Measurements from ENCODE around the gene FAM111B. TPM values are rescaled to one million over a fixed set of nuclear protein-coding genes. Genes with fewer than 3 reads are reported as not detected.

FAM111B gene
- total and polyA plus RNA-seq, 8 donors: 0.29 to 37.9 (median 2.5) TPM

DNA sequence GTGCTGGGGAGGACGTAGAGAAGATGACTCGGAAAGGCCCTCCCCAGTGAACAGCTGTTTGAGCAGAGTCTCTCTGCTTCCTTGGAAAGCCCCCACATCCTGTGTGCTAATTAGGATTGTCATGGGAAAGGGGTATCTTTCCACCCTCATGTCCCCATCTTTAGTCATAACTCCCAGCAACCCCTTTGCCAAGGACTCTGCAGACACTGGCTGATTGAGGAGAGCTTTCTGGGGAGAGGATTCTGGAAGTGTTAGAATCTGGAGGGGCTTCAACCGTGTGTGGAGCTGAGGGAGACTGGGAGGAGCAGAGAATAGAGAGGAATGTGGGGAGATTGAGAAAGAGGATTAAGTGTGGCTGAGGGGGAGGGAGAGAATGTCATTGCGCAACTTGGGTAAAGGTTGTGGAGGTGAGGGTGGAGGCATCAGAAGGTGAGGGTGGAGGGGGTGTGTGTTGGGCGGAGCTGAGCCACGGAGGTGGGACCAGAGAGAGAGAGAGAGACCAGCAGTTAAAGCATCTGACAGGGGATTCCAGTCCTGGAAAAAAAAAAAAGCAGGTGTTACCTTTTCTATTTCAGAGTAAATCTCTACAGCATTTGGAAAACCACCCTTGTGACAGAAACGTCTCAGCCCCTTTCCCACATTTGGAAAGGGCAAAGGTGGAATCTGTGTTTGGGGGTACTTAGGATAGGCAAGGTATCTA lies 67.1 kb downstream of the FAM111B start:
- WGBS, 5 donors: 11 to 29% (median 19%) methylated on average over 6 to 7 of the region's 7 CpGs

GRCh38 chr11:59174664-59175033 lies 67.6 kb downstream of the FAM111B start:
- Histone ChIP-seq H3K9me3 (no peaks in the 10 kb centered on the region), H3K27ac (peak overlapping the region; percentile 78 to 92 (median 86)), H3K4me3 (peak overlapping the region in 1 of 4 donors; percentile 84), H3K27me3 (peaks cover 0 to 12% (median 0%) of the 10 kb centered on the region in 3 donors), H3K36me3 (peaks cover 0 to 8% (median 0%) of the 10 kb centered on the region in 4 donors), H3K4me1 (peaks cover 19 to 50% (median 48%) of the 10 kb centered on the region in 4 donors)
- TF ChIP-seq POLR2A (IDR thresholded peaks at IDR 0.05) (no peak), EP300 (IDR thresholded peaks at IDR 0.05) (no peak), POLR2AphosphoS5 (IDR thresholded peaks at IDR 0.05) (peak in 2 of 3 donors; percentile 6 to 45)
- TF ChIP-seq, protein P1, sequence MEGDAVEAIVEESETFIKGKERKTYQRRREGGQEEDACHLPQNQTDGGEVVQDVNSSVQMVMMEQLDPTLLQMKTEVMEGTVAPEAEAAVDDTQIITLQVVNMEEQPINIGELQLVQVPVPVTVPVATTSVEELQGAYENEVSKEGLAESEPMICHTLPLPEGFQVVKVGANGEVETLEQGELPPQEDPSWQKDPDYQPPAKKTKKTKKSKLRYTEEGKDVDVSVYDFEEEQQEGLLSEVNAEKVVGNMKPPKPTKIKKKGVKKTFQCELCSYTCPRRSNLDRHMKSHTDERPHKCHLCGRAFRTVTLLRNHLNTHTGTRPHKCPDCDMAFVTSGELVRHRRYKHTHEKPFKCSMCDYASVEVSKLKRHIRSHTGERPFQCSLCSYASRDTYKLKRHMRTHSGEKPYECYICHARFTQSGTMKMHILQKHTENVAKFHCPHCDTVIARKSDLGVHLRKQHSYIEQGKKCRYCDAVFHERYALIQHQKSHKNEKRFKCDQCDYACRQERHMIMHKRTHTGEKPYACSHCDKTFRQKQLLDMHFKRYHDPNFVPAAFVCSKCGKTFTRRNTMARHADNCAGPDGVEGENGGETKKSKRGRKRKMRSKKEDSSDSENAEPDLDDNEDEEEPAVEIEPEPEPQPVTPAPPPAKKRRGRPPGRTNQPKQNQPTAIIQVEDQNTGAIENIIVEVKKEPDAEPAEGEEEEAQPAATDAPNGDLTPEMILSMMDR (IDR thresholded peaks at IDR 0.05): no peak
- peak; percentile 43 to 73 for DNase-seq
- WGBS, 5 donors: 41 to 66% (median 45%) methylated on average over 7 of the region's 7 CpGs
- intact Hi-C loops (cut with DNase I; ENCODE audit: low total_unique reads): loop anchor here (5.0 kb wide), 2 partner anchors 33 to 113 kb away; no protein-coding TSS in a partner anchor

More for the DNA sequence above, 67.1 kb downstream of the FAM111B start:
- peaks cover 0 to 8% (median 0%) of the 10 kb centered on the region in 4 donors for H3K36me3 ChIP-seq
- intact Hi-C loops (cut with DNase I; ENCODE audit: low total_unique reads): loop anchor here (5.0 kb wide), 2 partner anchors 33 to 113 kb away; no protein-coding TSS in a partner anchor
- H3K9me3 ChIP-seq: no peaks in the 10 kb centered on the region
- DNase-seq: peak; percentile 73 to 91
- H3K27me3 ChIP-seq: peaks cover 0 to 12% (median 0%) of the 10 kb centered on the region in 3 donors
- TF ChIP-seq, protein P1 (IDR thresholded peaks at IDR 0.05): no peak
- TF ChIP-seq POLR2AphosphoS5 (IDR thresholded peaks at IDR 0.05): peak in 2 of 3 donors; percentile 72 to 79
- H3K4me1 ChIP-seq: peaks cover 19 to 50% (median 48%) of the 10 kb centered on the region in 4 donors
- H3K4me3 ChIP-seq: peak overlapping the region; percentile 70 to 88 (median 79)
- H3K27ac ChIP-seq: peak overlapping the region; percentile 78 to 92 (median 86)

DNA sequence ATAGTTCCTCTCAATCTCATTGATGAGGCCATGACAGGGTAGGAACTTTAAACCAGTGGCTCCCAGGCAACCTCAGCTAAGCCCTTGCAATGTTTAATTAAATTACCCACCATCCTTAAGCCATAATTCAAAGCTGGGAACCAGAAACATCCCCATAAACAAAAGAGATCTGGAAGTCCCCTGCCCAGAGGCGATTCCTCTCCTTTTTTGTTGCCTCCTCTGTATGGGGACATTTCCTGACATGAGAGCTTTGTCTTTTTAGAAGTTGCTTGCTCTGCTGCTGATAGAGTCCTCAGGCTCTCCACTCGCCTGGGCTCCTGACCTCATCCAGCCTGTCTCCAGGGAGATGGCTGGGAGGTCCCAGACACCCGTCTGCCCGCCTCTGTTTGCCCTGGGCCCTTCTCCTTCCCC lies 68.1 kb downstream of the FAM111B start:
- Histone ChIP-seq H3K9me3 (no peaks in the 10 kb centered on the region), H3K27me3 (peaks cover 0 to 12% (median 0%) of the 10 kb centered on the region in 3 donors), H3K36me3 (peaks cover 0 to 8% (median 0%) of the 10 kb centered on the region in 4 donors), H3K27ac (peak overlapping the region; percentile 78 to 92 (median 86)), H3K4me3 (peak overlapping the region in 1 of 4 donors; percentile 84), H3K4me1 (peaks cover 19 to 50% (median 48%) of the 10 kb centered on the region in 4 donors)
- intact Hi-C loops (cut with DNase I; ENCODE audit: low total_unique reads): no loop called here
- peak in 1 of 2 donors; percentile 40 for DNase-seq
- TF ChIP-seq POLR2A (IDR thresholded peaks at IDR 0.05): no peak
- WGBS, 5 donors: 42 to 57% (median 44%) methylated on average over 4 of the region's 4 CpGs

GRCh38 chr11:59176330-59176729 lies 69.3 kb downstream of the FAM111B start:
- no peak for TF ChIP-seq EP300 (IDR thresholded peaks at IDR 0.05)
- TF ChIP-seq POLR2A (IDR thresholded peaks at IDR 0.05): no peak
- TF ChIP-seq POLR2AphosphoS5 (IDR thresholded peaks at IDR 0.05): no peak
- TF ChIP-seq, protein P1 (IDR thresholded peaks at IDR 0.05): no peak
- Histone ChIP-seq H3K4me1 (peaks cover 19 to 56% (median 51%) of the 10 kb centered on the region in 4 donors), H3K4me3 (no peak overlapping the region), H3K9me3 (no peaks in the 10 kb centered on the region), H3K36me3 (peaks cover 0 to 8% (median 0%) of the 10 kb centered on the region in 4 donors), H3K27me3 (peaks cover 0 to 12% (median 0%) of the 10 kb centered on the region in 3 donors), H3K27ac (peak overlapping the region in 2 of 5 donors; percentile 86 to 92)
- no peak for DNase-seq
- WGBS, 5 donors: 72 to 95% (median 79%) methylated on average over 7 of the region's 7 CpGs
- intact Hi-C loops (cut with DNase I; ENCODE audit: low total_unique reads): no loop called here

Other genes starting within 250 kb of the FAM111B start
- gene GLYATL1, start 167.7 kb upstream of the FAM111B start, total RNA-seq: 10 to 100 TPM in 1 of 5 donors, under 1 TPM in 1, not detected in 3; 0.73 to 13.4 TPM
- gene GLYATL1, start 167.7 kb upstream of the FAM111B start, polyA plus RNA-seq: 1 to 10 TPM; 1.3 to 1.7 (median 1.4) TPM
- gene GLYATL1B, start 20.9 kb upstream of the FAM111B start, total RNA-seq: not detected
- gene GLYATL1B, start 20.9 kb upstream of the FAM111B start, polyA plus RNA-seq: not detected
- gene FAM111A, start 35.6 kb downstream of the FAM111B start, total RNA-seq: 10 to 100 TPM; 13.6 to 78.2 (median 41.5) TPM
- gene FAM111A, start 35.6 kb downstream of the FAM111B start, polyA plus RNA-seq: 10 to 100 TPM in 1 of 3 donors, 1 to 10 TPM in 2; 8.9 to 20.7 (median 9.7) TPM
- 10 to 100 TPM; 16.8 to 58.0 (median 38.6) TPM for gene DTX4, start 64.9 kb downstream of the FAM111B start, total RNA-seq
- gene DTX4, start 64.9 kb downstream of the FAM111B start, polyA plus RNA-seq: 10 to 100 TPM in 2 of 3 donors, 1 to 10 TPM in 1; 5.4 to 15.0 (median 13.5) TPM
- 10 to 100 TPM in 3 of 5 donors, 1 to 10 TPM in 1, not detected in 1; 5.3 to 18.4 (median 16.1) TPM for gene MPEG1, start 105.7 kb downstream of the FAM111B start, total RNA-seq
- 1 to 10 TPM; 1.4 to 5.2 (median 5.0) TPM for gene MPEG1, start 105.7 kb downstream of the FAM111B start, polyA plus RNA-seq

Measured in stomach (tissue), 9 donors.